IPS-18a (cell line): ENCODE results near the gene PLEKHG3.

ENCODE experiments used
- H3K27ac ChIP-seq: one replicate; pipeline ENCODE4 v1.5.1; 2013; ENCODE audit warnings: low read length
- H3K27me3 ChIP-seq: one replicate; pipeline ENCODE4 v1.6.1; 2013; ENCODE audit warnings: mild to moderate bottlenecking, low read length; ENCODE audit not compliant: control insufficient read depth, insufficient read depth
- H3K36me3 ChIP-seq: one replicate; pipeline ENCODE4 v1.6.1; 2013; ENCODE audit warnings: low read depth, low read length; ENCODE audit not compliant: control insufficient read depth
- H3K4me1 ChIP-seq: one replicate; pipeline ENCODE4 v1.6.1; 2013; ENCODE audit warnings: low read depth, low read length; ENCODE audit not compliant: control insufficient read depth
- H3K4me3 ChIP-seq: one replicate; pipeline ENCODE4 v1.5.1; 2013; ENCODE audit warnings: low read length
- H3K9ac ChIP-seq: one replicate; pipeline ENCODE4 v1.6.1; 2013; ENCODE audit warnings: mild to moderate bottlenecking, low read length, moderate library complexity
- H3K9me3 ChIP-seq: one replicate; pipeline ENCODE4 v1.6.1; 2013; ENCODE audit warnings: low read depth, low read length; ENCODE audit not compliant: control insufficient read depth

The PLEKHG3 gene

DNA sequence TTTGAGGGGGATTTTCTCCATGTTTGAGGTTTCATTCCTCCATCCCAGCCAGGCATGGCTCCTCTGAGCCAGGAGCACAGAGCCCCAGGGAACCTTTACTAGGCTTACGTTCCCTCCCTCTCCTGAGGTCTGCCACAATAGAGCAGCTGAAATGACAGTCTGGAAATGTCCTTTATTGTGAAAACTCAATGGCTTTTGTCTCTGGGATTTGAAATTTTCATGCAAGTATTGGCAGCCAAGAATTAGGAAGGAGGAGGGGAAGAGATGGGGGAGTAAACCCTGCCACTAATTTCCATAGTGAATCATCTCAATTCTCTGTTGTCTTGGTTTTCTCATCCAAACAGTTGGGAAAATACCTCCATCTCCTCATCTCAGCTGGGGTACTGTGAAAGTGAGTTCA lies 2.6 kb upstream of the PLEKHG3 start:
- Histone ChIP-seq H3K4me3 (no peak overlapping the region), H3K4me1 (peaks cover 49% of the 10 kb centered on the region), H3K9ac (no peak overlapping the region), H3K9me3 (no peaks in the 10 kb centered on the region), H3K27me3 (peaks cover 11% of the 10 kb centered on the region), H3K27ac (no peak overlapping the region), H3K36me3 (no peaks in the 10 kb centered on the region)

DNA sequence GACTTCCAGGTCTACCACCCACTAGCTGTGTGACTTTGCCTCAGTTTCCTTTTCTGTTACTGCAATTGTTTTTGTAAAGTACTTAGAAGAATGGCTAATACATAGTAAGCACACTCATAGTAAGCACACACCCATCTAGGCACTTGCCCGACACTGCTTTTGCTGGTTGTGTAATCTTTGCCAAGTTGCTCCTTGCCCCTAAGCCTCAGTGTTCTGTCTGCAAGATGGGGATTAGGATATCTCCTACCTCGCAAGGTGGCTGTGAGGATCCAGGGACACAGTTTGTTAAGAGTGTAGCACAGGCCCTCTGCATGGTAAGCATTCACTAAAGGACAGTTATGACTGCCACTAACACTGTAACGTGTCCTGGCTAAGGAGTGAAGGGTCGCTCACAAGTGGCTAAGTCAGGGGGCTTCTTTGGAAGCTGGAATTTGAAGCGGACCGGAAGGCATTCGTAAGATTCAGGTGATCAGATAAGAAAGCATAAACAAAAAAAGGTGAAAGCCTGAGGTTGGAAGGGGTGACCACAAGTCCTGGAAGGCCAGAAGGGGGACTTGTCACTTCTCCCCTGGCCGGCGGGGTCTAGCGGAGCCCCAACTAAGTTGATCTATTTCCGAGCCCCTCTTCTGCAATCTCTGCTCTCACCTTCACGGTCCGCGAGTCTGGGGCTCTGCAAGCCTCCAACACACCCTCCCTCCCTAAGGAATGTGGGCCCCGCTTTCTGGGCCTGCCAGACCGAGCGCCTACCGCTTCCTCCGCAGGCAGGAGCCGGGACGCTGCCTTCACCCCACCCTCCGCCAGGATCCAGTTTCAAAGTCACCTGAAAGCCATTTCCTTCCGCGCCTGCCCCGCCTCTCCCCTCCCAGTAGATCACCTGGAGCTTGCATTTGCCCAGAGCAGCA lies 1.5 kb upstream of the PLEKHG3 start:
- peaks cover 58% of the 10 kb centered on the region for H3K4me1 ChIP-seq

DNA sequence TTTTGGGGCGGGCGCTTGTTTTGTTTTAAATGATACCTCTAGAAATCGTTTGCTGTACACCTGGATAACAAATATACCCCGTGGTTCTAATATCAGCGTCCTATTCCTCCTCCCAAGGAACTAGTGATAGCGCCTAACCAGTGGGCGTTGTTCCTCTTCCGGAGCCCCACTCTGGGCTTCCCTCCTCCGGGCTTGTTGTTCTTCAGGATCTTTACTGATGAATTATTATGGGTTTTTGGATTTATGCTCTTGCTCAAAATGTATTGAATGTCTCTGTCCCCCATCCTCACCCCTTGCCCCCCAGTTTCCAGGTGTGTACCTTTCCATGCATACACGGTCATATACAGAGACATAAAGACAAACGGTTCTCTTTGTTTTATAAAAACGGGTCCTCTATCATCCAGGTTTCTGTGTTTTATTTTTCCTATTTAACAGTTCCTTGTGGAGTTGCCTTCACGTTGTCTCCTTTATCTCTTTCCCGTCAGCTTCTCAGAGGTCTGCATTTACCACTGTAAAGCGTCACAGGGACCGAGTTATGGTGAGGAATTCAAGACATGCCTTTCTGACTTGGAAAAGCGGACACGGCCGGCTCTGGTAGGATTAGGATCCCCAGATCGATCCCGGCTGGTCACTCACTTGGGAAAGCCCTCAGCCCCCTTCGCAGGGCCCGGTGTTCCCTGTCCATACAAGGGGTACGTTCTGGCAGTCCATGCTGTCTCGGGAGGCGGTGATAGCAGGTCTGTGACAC lies 655 bp upstream of the PLEKHG3 start:
- Histone ChIP-seq H3K27me3 (peaks cover 11% of the 10 kb centered on the region), H3K4me1 (peaks cover 61% of the 10 kb centered on the region), H3K9ac (peak overlapping the region; percentile 54), H3K27ac (no peak overlapping the region), H3K9me3 (no peaks in the 10 kb centered on the region), H3K36me3 (no peaks in the 10 kb centered on the region), H3K4me3 (peak overlapping the region; percentile 71)

More for the DNA sequence above, 1.5 kb upstream of the PLEKHG3 start:
- H3K27me3 ChIP-seq, result peaks cover 11% of the 10 kb centered on the region
- no peaks in the 10 kb centered on the region for H3K9me3 ChIP-seq
- no peak overlapping the region for H3K27ac ChIP-seq
- no peak overlapping the region for H3K9ac ChIP-seq
- H3K4me3 ChIP-seq, result peak overlapping the region; percentile 71
- H3K36me3 ChIP-seq, result no peaks in the 10 kb centered on the region

DNA sequence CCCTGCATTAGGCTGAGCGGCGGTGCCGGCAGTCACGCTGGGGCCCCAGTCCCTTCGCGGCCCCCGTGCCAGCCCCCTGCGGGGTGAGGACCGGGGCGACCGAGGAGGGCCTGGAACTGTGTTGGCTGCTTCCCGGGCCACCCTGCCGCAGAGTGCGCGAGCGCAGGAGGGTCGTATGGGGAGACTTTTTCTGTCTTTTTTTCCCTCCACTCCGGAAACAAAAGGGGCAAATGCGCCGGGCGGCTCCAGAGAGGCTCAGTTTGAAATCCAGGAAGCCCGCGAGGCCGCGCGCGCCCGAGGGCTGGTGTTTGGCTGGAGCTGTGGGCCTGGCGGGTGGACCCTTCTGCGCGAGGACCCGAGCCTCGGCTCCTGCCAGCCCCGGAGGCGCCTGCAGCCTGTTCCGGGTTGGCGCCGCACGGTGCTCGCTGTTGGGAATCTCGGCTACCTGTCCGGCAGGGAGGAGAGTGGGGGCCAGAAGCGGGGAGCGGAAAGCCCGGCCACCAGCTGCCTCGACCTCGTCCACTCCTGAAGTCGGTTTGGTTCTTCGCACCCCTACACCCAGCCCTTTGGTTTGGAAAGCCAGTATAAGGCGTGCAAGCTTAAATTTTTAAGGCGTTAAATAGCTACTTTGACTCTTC lies 638 bp downstream of the PLEKHG3 start:
- Histone ChIP-seq H3K9me3 (no peaks in the 10 kb centered on the region), H3K9ac (peak overlapping the region; percentile 63), H3K36me3 (no peaks in the 10 kb centered on the region), H3K4me1 (peaks cover 65% of the 10 kb centered on the region), H3K4me3 (peak overlapping the region; percentile 71), H3K27ac (no peak overlapping the region), H3K27me3 (peaks cover 11% of the 10 kb centered on the region)

DNA sequence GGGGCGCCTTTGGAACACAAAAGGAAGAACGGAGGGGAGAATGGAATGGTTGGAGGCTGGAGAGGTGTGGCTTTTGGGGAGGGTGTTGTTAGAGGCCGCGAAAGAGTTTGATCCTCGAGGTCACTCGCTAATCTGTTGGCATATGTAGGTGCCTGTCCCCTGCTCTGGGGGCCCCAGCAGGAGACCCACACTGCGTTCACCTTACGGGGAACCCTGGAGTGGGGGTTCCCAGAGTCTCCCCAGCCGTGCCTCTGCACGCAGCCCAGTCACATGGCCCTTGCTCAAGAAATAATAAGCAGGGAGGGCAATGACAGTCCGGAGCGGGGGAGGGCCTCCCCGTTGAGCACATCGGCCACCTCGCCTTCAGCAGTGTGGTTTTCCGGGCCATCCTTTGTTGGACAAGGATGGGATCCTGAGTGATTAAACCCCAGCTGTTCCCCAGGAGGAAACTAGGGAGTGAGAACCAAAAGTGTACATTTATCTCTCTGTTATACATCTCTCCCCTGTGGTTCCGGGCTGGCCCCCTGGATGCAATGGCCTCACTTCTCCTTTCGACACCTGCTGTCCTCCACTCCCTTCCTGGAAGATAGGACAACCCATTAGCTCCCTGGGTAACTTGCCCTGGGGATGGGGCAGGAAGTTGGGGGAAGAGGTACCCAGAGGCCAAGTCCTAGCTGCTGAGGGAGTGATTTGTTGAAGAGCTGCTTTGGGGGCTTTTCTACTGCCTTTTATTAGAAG lies 1.3 kb downstream of the PLEKHG3 start:
- H3K36me3 ChIP-seq, result no peaks in the 10 kb centered on the region
- peaks cover 65% of the 10 kb centered on the region for H3K4me1 ChIP-seq
- peaks cover 11% of the 10 kb centered on the region for H3K27me3 ChIP-seq
- H3K9ac ChIP-seq, result peak overlapping the region; percentile 63
- no peaks in the 10 kb centered on the region for H3K9me3 ChIP-seq
- peak overlapping the region; percentile 71 for H3K4me3 ChIP-seq
- no peak overlapping the region for H3K27ac ChIP-seq

DNA sequence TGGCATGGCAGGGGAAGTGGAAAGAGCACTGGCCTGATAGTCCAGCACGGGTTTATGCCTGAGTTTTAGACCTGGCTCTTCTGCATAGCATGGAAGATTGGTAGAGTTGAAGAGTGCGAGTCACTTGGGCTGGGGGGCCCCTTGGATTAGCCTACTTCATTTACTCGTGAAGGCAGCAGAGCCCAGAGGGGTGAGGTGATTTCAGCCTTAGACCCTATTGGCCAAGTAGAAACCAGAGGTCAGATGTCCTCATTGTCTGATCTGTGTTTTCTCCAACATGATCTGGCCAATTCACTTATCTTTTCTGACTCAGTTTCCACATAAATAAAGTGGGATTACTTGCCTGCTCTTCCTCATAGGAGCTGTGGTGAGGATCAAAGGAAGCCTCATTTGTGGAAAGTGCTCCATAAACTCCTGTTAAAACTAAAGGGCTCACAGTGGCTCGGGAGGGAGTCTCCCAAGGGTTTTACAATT lies 1.9 kb downstream of the PLEKHG3 start:
- peak overlapping the region; percentile 71 for H3K4me3 ChIP-seq
- peaks cover 11% of the 10 kb centered on the region for H3K27me3 ChIP-seq
- H3K9me3 ChIP-seq, result no peaks in the 10 kb centered on the region
- peaks cover 59% of the 10 kb centered on the region for H3K4me1 ChIP-seq
- H3K27ac ChIP-seq, result no peak overlapping the region
- no peaks in the 10 kb centered on the region for H3K36me3 ChIP-seq
- H3K9ac ChIP-seq, result no peak overlapping the region

DNA sequence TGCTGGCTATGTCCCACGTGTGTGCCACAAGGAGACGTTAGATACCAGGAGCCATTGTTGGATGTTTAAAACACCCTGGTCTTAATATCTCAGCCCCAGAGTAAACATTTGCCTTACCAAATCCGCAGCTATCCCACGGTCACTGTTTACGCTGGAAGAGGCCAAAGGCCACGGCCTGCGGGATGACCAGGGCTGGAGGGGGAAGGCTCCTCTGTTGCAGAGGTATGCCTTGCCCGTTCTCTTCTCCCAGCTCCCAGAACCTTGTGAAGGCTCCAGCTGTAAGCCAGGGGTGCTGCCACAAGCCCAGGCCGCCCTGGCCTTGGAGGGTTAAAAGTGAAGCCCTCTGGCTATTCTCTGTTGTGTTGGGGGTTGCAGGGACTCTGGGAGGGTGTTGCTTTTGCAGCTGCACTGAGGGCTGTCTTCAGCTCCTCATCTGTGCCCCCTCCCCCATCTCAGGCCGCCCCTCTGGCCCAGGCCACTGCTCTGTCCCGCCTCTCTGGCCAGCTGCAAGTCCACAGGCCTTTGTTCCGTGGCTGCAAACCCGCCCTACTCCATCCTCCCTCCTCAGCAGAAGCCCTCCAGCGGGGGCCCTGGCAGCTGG lies 2.5 kb downstream of the PLEKHG3 start:
- H3K27ac ChIP-seq, result no peak overlapping the region
- H3K27me3 ChIP-seq, result peaks cover 11% of the 10 kb centered on the region
- peak overlapping the region; percentile 71 for H3K4me3 ChIP-seq
- H3K36me3 ChIP-seq, result no peaks in the 10 kb centered on the region
- H3K9ac ChIP-seq, result no peak overlapping the region
- peaks cover 53% of the 10 kb centered on the region for H3K4me1 ChIP-seq
- no peaks in the 10 kb centered on the region for H3K9me3 ChIP-seq

DNA sequence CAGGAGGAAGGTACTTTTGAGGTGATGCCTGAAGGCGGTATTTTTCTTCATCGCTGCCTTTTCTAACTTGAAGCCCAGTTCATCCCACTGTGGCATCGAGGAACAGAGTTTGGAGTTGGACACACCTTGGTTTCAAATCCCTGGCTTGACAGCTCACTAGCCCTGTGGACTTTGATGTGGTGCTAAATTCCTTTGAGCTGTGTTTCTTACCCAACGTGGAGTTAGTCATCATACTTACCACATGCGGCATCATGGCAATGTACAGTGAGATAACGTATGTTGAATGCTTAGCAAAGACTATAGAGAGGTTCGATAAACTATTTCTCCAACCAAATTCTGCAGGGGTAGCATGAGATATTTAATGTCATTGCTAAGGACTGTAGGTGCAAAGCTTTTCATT lies 3.4 kb downstream of the PLEKHG3 start:
- H3K27ac ChIP-seq, result no peak overlapping the region
- no peak overlapping the region for H3K9ac ChIP-seq
- peaks cover 7% of the 10 kb centered on the region for H3K27me3 ChIP-seq
- peaks cover 46% of the 10 kb centered on the region for H3K4me1 ChIP-seq
- no peaks in the 10 kb centered on the region for H3K9me3 ChIP-seq
- no peaks in the 10 kb centered on the region for H3K36me3 ChIP-seq
- H3K4me3 ChIP-seq, result peak overlapping the region; percentile 71

DNA sequence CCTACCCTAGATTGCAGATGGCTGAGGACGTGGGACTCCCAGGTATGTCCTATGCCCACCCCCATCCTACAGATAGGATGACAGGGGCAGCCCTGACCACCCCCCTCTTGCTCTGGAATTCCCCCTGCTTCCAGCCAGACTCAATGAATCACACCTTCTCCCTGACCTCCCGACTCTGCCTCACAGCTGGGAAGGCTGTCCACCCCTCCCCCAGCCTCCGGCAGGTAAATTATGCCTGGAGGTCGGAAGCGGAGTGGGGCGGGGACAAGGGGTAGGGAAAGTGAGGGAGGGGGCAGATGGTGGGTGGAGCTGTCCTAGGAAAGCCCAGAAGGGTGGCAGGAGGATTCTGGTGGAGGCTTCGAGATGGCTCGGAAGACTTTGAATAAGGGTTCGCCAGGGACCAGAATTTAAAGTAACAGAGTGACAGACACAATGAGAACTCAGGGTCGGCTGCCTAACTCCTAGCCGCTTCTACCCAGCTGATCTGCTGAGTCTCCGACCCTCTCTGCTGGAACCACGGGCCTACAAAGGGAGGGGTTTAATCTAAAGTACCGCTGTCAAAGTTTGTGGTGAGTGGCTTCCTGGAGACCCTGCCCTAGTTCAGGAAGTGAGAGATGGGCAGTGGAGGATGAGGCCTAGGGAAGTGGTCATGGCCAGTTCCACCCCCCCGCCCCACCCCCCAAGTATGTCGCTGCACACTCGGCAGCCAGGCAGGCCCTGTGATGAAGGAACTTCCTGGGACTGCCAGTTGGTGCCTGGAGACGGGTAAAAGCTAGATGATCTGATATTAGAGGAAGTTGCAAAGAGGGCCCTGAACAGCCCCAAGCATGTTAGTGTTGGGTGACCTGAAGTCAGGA lies 4.2 kb downstream of the PLEKHG3 start:
- Histone ChIP-seq H3K36me3 (no peaks in the 10 kb centered on the region), H3K9me3 (peaks cover 4% of the 10 kb centered on the region), H3K4me3 (peak overlapping the region; percentile 71), H3K4me1 (peaks cover 44% of the 10 kb centered on the region), H3K9ac (no peak overlapping the region), H3K27ac (no peak overlapping the region), H3K27me3 (peaks cover 3% of the 10 kb centered on the region)

DNA sequence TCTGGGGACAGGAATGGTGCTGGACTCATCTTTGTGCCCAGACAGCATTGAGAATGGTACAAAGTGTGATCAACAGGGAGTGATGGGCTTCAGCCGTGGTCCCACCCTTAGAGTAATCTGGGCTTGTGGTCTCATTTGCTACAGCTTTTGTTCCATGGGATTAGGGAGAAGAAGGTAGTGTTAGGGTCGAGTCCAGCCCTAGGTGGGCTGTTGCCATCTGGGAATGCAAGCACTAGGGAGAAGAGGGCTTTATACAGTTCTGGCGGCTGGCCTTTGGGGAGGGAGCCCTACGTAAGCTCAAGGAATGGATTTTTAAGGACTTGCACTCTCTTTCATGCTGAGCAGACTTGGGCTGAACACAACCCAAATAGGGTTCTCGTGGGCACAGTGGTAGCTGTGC lies 4.9 kb downstream of the PLEKHG3 start:
- H3K9ac ChIP-seq, result no peak overlapping the region

More for the DNA sequence above, 4.9 kb downstream of the PLEKHG3 start:
- H3K4me1 ChIP-seq, result peaks cover 46% of the 10 kb centered on the region
- H3K27me3 ChIP-seq, result no peaks in the 10 kb centered on the region
- no peaks in the 10 kb centered on the region for H3K36me3 ChIP-seq
- peak overlapping the region; percentile 71 for H3K4me3 ChIP-seq
- H3K9me3 ChIP-seq, result peaks cover 7% of the 10 kb centered on the region
- H3K27ac ChIP-seq, result no peak overlapping the region
